OCI-LY1 (cell line): Measurements from ENCODE around the gene TTC3.

Experiments used
- H2AFZ ChIP-seq: fragments of 200-600 bp; sonication (generic), shearing (Covaris generic); 2 replicates; pipeline ENCODE4 v1.6.0; 2014; ENCODE audit warnings: antibody characterized with exemption, mild to moderate bottlenecking, low read length
- H3F3A ChIP-seq: fragments of 200-600 bp; sonication (generic), shearing (Covaris generic); 2 replicates; pipeline ENCODE4 v1.6.0; 2014; ENCODE audit warnings: mild to moderate bottlenecking, antibody characterized with exemption, low read length, moderate library complexity; ENCODE audit not compliant: insufficient read depth
- H3K27ac ChIP-seq: fragments of 200-600 bp; sonication (generic); 2 replicates; pipeline ENCODE4 v1.5.1; 2014; ENCODE audit warnings: low read length, mixed run types, mild to moderate bottlenecking, low read depth; ENCODE audit not compliant: poor library complexity, severe bottlenecking
- H3K27me3 ChIP-seq: fragments of 200-600 bp; sonication (generic); 2 replicates; pipeline ENCODE4 v1.6.0; 2014; ENCODE audit warnings: antibody characterized with exemption, mild to moderate bottlenecking, low read length, moderate library complexity; ENCODE audit not compliant: insufficient read depth
- H3K36me3 ChIP-seq: fragments of 200-600 bp; sonication (generic); 2 replicates; pipeline ENCODE4 v1.6.1; 2014; ENCODE audit warnings: mild to moderate bottlenecking, antibody characterized with exemption, low read length, moderate library complexity, mixed read lengths; ENCODE audit not compliant: insufficient read depth
- H3K4me1 ChIP-seq: fragments of 200-600 bp; sonication (generic); 2 replicates; pipeline ENCODE4 v1.5.1; 2014; ENCODE audit warnings: mild to moderate bottlenecking, low read length, moderate library complexity; ENCODE audit not compliant: insufficient read depth, severe bottlenecking
- H3K4me2 ChIP-seq: fragments of 200-600 bp; sonication (generic), shearing (Covaris generic); 2 replicates; pipeline ENCODE4 v1.6.1; 2014; ENCODE audit warnings: low read length
- H3K4me3 ChIP-seq: fragments of 200-600 bp; sonication (generic); 2 replicates; pipeline ENCODE4 v1.5.1; 2014; ENCODE audit warnings: low read length, low read depth, mild to moderate bottlenecking, mixed read lengths; ENCODE audit not compliant: poor library complexity, severe bottlenecking
- H3K79me2 ChIP-seq: fragments of 200-600 bp; shearing (Covaris generic); 2 replicates; pipeline ENCODE4 v1.6.1; 2016; ENCODE audit warnings: mixed run types, low read length, mixed read lengths; ENCODE audit not compliant: insufficient read depth
- H3K9ac ChIP-seq: fragments of 200-600 bp; sonication (generic), shearing (Covaris generic); 2 replicates; pipeline ENCODE4 v1.6.1; 2014; ENCODE audit warnings: mild to moderate bottlenecking, low read length, mixed read lengths
- H3K9me2 ChIP-seq: fragments of 200-600 bp; sonication (generic), shearing (Covaris generic); 2 replicates; pipeline ENCODE4 v1.6.1; 2014; ENCODE audit warnings: low read depth, mild to moderate bottlenecking, low read length, mixed read lengths
- H3K9me3 ChIP-seq: fragments of 200-600 bp; shearing (Covaris generic); 2 replicates; pipeline ENCODE4 v1.6.1; 2014; ENCODE audit warnings: low read length, mixed read lengths
- H4K20me1 ChIP-seq: fragments of 200-600 bp; sonication (generic), shearing (Covaris generic); 2 replicates; pipeline ENCODE4 v1.6.0; 2016; ENCODE audit warnings: mild to moderate bottlenecking, low read length; ENCODE audit not compliant: insufficient read depth
- EZH2 ChIP-seq: fragments of 200-600 bp; sonication (generic), shearing (Covaris generic); IDR thresholded peaks from 2 replicates; pipeline ENCODE4 v1.8.0; 2017; ENCODE audit warnings: borderline replicate concordance, mixed run types, mild to moderate bottlenecking, antibody characterized with exemption, low read length, moderate library complexity, mixed read lengths
- TF ChIP-seq, protein P1 (sequence below): fragments of 200-600 bp; sonication (generic), shearing (Covaris generic); IDR thresholded peaks from 2 replicates; pipeline ENCODE4 v1.5.1; 2017; ENCODE audit warnings: mild to moderate bottlenecking, antibody characterized with exemption, low read length, moderate library complexity, mixed read lengths

TTC3 gene

GRCh38 chr21:37196847-37197246 lies 123.8 kb downstream of the TTC3 start:
- Histone ChIP-seq H3K9me3 (no peaks in the 10 kb centered on the region), H3F3A (no peaks in the 10 kb centered on the region), H3K9ac (no peak overlapping the region), H3K9me2 (no peaks in the 10 kb centered on the region), H3K79me2 (no peaks in the 10 kb centered on the region), H3K4me3 (no peak overlapping the region), H3K36me3 (peaks cover 84% of the 10 kb centered on the region), H3K4me2 (no peak overlapping the region), H3K27ac (no peak overlapping the region), H3K27me3 (no peaks in the 10 kb centered on the region), H4K20me1 (no peaks in the 10 kb centered on the region), H2AFZ (no peak overlapping the region), H3K4me1 (no peaks in the 10 kb centered on the region)
- TF ChIP-seq, protein P1, sequence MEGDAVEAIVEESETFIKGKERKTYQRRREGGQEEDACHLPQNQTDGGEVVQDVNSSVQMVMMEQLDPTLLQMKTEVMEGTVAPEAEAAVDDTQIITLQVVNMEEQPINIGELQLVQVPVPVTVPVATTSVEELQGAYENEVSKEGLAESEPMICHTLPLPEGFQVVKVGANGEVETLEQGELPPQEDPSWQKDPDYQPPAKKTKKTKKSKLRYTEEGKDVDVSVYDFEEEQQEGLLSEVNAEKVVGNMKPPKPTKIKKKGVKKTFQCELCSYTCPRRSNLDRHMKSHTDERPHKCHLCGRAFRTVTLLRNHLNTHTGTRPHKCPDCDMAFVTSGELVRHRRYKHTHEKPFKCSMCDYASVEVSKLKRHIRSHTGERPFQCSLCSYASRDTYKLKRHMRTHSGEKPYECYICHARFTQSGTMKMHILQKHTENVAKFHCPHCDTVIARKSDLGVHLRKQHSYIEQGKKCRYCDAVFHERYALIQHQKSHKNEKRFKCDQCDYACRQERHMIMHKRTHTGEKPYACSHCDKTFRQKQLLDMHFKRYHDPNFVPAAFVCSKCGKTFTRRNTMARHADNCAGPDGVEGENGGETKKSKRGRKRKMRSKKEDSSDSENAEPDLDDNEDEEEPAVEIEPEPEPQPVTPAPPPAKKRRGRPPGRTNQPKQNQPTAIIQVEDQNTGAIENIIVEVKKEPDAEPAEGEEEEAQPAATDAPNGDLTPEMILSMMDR, result no peak
- TF ChIP-seq EZH2, result no peak

DNA sequence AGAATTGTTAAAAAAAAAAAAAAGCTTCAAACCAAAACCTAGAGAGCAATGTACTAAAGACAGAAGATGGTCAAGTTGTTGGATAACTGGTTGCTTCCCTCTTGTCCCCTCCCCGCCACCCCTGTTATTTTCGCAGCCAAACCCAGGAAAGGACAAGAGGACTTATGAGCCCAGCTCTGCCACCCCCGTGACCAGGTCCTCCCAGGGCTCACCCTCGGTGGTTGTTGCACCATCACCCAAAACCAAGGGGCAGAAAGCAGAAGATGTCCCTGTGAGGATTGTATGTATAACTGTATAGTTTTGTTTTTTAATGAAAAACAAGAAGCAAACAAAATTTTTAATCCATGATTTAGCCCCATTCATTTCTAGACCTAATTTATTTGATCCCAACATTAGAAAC lies 124.7 kb downstream of the TTC3 start:
- Histone ChIP-seq H3K79me2 (no peaks in the 10 kb centered on the region), H3K27me3 (no peaks in the 10 kb centered on the region), H3K4me1 (no peaks in the 10 kb centered on the region), H3K9me3 (no peaks in the 10 kb centered on the region), H3K4me3 (no peak overlapping the region), H4K20me1 (no peaks in the 10 kb centered on the region), H3K9me2 (no peaks in the 10 kb centered on the region), H3K9ac (no peak overlapping the region), H2AFZ (no peak overlapping the region), H3F3A (no peaks in the 10 kb centered on the region), H3K4me2 (no peak overlapping the region), H3K36me3 (peaks cover 81% of the 10 kb centered on the region), H3K27ac (no peak overlapping the region)
- TF ChIP-seq, protein P1, result no peak
- no peak for TF ChIP-seq EZH2

- no peaks in the 10 kb centered on the region for H4K20me1 ChIP-seq
- no peak overlapping the region for H3K27ac ChIP-seq
- no peaks in the 10 kb centered on the region for H3K4me1 ChIP-seq
- H3K9me2 ChIP-seq, result no peaks in the 10 kb centered on the region
- TF ChIP-seq EZH2, result no peak
- TF ChIP-seq, protein P1, result no peak
- H2AFZ ChIP-seq, result no peak overlapping the region
- H3K4me2 ChIP-seq, result no peak overlapping the region
- no peaks in the 10 kb centered on the region for H3K9me3 ChIP-seq
- no peak overlapping the region for H3K9ac ChIP-seq
- no peaks in the 10 kb centered on the region for H3K79me2 ChIP-seq
- H3F3A ChIP-seq, result no peaks in the 10 kb centered on the region
- H3K4me3 ChIP-seq, result no peak overlapping the region
- H3K27me3 ChIP-seq, result no peaks in the 10 kb centered on the region
- peaks cover 73% of the 10 kb centered on the region for H3K36me3 ChIP-seq
Observed at GRCh38 chr21:37199057-37199924, 126.2 kb downstream of the TTC3 start.
